GM23338 (cell line): ENCODE data around the gene PTCHD1. TPM values are rescaled to one million over a fixed set of nuclear protein-coding genes. Genes with fewer than 3 reads are reported as not detected.

Experiments
- ATAC-seq: fragments of 200-7000 bp; cut with Tn5 transposase; 3 replicates; pipeline ENCODE4 v1.9.1; 2020
- DNase-seq: peaks from one replicate; pipeline ENCODE4 v3.0.0-alpha.2; 2015; ENCODE audit warnings: low spot score
- H2AFZ ChIP-seq: fragments of 200-600 bp; sonication (generic); 2 replicates; pipeline ENCODE4 v1.8.0; 2016; ENCODE audit warnings: antibody characterized with exemption, mild to moderate bottlenecking, moderate library complexity
- H3F3A ChIP-seq: fragments of 200-600 bp; sonication (generic); replicated peaks from 2 replicates; pipeline ENCODE4 v1.8.0; 2017; ENCODE audit warnings: antibody characterized with exemption, mixed run types, low read depth
- H3K27ac ChIP-seq: fragments of 200-600 bp; sonication (generic); 2 replicates; pipeline ENCODE4 v1.6.1; 2016; ENCODE audit warnings: low read depth
- H3K27me3 ChIP-seq: fragments of 200-600 bp; sonication (generic); 2 replicates; pipeline ENCODE4 v1.8.0; 2016; ENCODE audit warnings: mild to moderate bottlenecking, mixed run types, moderate library complexity; ENCODE audit not compliant: insufficient read depth
- H3K36me3 ChIP-seq: fragments of 200-600 bp; sonication (generic); 2 replicates; pipeline ENCODE4 v1.8.0; 2016; ENCODE audit warnings: mild to moderate bottlenecking; ENCODE audit not compliant: insufficient read depth
- H3K4me1 ChIP-seq: fragments of 200-600 bp; sonication (generic); 2 replicates; pipeline ENCODE4 v1.8.0; 2016; ENCODE audit warnings: mild to moderate bottlenecking, moderate library complexity; ENCODE audit not compliant: insufficient read depth
- H3K4me2 ChIP-seq: fragments of 200-600 bp; sonication (generic); 2 replicates; pipeline ENCODE4 v1.7.1; 2017; ENCODE audit warnings: mixed run types
- H3K4me3 ChIP-seq: fragments of 200-600 bp; sonication (generic); 2 replicates; pipeline ENCODE4 v1.6.1; 2016; ENCODE audit warnings: mixed run types
- H3K79me2 ChIP-seq: fragments of 200-600 bp; sonication (generic); replicated peaks from 2 replicates; pipeline ENCODE4 v1.8.0; 2017; ENCODE audit warnings: mild to moderate bottlenecking; ENCODE audit not compliant: insufficient read depth
- H3K9me2 ChIP-seq: fragments of 200-600 bp; sonication (generic); 2 replicates; pipeline ENCODE4 v1.8.0; 2017; ENCODE audit not compliant: insufficient read depth
- H4K20me1 ChIP-seq: fragments of 200-600 bp; sonication (generic); replicated peaks from 2 replicates; pipeline ENCODE4 v1.8.0; 2017; ENCODE audit warnings: mild to moderate bottlenecking; ENCODE audit not compliant: insufficient read depth
- H3K27ac Mint-ChIP-seq: 2 replicates; pipeline ENCODE4 v1.8.0; 2020; ENCODE audit warnings: inconsistent platforms, mild to moderate bottlenecking, moderate library complexity, mixed read lengths
- H3K27me3 Mint-ChIP-seq: 3 replicates; pipeline ENCODE4 v1.8.0; 2022; ENCODE audit warnings: low read depth, mild to moderate bottlenecking, moderate library complexity, mixed read lengths, inconsistent platforms; ENCODE audit not compliant: insufficient read depth, poor library complexity
- H3K36me3 Mint-ChIP-seq: 3 replicates; pipeline ENCODE4 v1.8.0; 2021; ENCODE audit warnings: low read depth, mild to moderate bottlenecking, inconsistent platforms, moderate library complexity, mixed read lengths
- H3K4me1 Mint-ChIP-seq: 3 replicates; pipeline ENCODE4 v1.8.0; 2020; ENCODE audit warnings: mild to moderate bottlenecking, inconsistent platforms, mixed read lengths
- H3K4me3 Mint-ChIP-seq: 3 replicates; pipeline ENCODE4 v1.8.0; 2021; ENCODE audit warnings: moderate library complexity, mild to moderate bottlenecking, inconsistent platforms, mixed read lengths
- H3K9me3 Mint-ChIP-seq: 3 replicates; pipeline ENCODE4 v1.8.0; 2020; ENCODE audit warnings: moderate library complexity, mild to moderate bottlenecking, inconsistent platforms, mixed read lengths
- CREB1 ChIP-seq: fragments of 250-450 bp; sonication (Bioruptor Pico); IDR thresholded peaks from 2 replicates; pipeline ENCODE4 v1.5.0; 2020; ENCODE audit warnings: low read depth, mild to moderate bottlenecking, moderate library complexity
- EZH2 ChIP-seq: fragments of 200-600 bp; sonication (generic); IDR thresholded peaks from one replicate; pipeline ENCODE4 v1.8.0; 2017; ENCODE audit warnings: antibody characterized with exemption, mild to moderate bottlenecking, low read depth; ENCODE audit not compliant: unreplicated experiment
- EZH2phosphoT487 ChIP-seq: fragments of 200-600 bp; sonication (generic); IDR thresholded peaks from one replicate; pipeline ENCODE4 v1.8.1; 2018; ENCODE audit warnings: antibody characterized with exemption; ENCODE audit not compliant: unreplicated experiment
- JUNB ChIP-seq: IDR thresholded peaks from one replicate; pipeline ENCODE4 v1.6.1; 2016; ENCODE audit warnings: antibody characterized with exemption; ENCODE audit not compliant: unreplicated experiment
- NANOG ChIP-seq: IDR thresholded peaks from 2 replicates; pipeline ENCODE4 v1.6.1; 2016; ENCODE audit warnings: antibody characterized with exemption, borderline replicate concordance
- POLR2AphosphoS5 ChIP-seq: IDR thresholded peaks from 2 replicates; pipeline ENCODE4 v1.6.1; 2016; ENCODE audit warnings: antibody characterized with exemption, low read depth
- STAT1 ChIP-seq: IDR thresholded peaks from one replicate; pipeline ENCODE4 v1.6.1; 2016; ENCODE audit warnings: antibody characterized with exemption; ENCODE audit not compliant: unreplicated experiment
- ZNF114 ChIP-seq: fragments of 250-450 bp; sonication (Bioruptor Pico); IDR thresholded peaks from 2 replicates; pipeline ENCODE4 v1.5.0; 2020; ENCODE audit warnings: mild to moderate bottlenecking, moderate library complexity
- ZNF331 ChIP-seq: fragments of 250-450 bp; sonication (Bioruptor Pico); IDR thresholded peaks from 2 replicates; pipeline ENCODE4 v1.5.0; 2020; ENCODE audit warnings: low read depth, mild to moderate bottlenecking, moderate library complexity
- polyA plus RNA-seq: library from polyadenylated mRNA; unstranded; fragments of >200 nt; fragmentation: Nextera tagmentation; extraction: Ambion mirVana; gene quantifications from 2 replicates; pipeline ENCODE4 v1.2.1, GENCODE V29; 2016
- total RNA-seq: library from RNA; depleted of rRNA; stranded (reverse); fragments of >200 nt; shearing (Covaris generic); gene quantifications from 2 replicates; pipeline ENCODE4 v1.2.3, GENCODE V29; 2014
- TF ChIP-seq, protein P1 (sequence below): IDR thresholded peaks from 2 replicates; pipeline ENCODE4 v1.6.1; 2016; ENCODE audit warnings: antibody characterized with exemption
- TF ChIP-seq, protein P2 (sequence below): fragments of 250-450 bp; sonication (Bioruptor Pico); IDR thresholded peaks from 2 replicates; pipeline ENCODE4 v1.5.0; 2020; ENCODE audit warnings: mild to moderate bottlenecking, moderate library complexity
- TF ChIP-seq, protein P3 (sequence below), 2 experiments: fragments of 200-600 bp in 1 of 2; sonication (generic) in 1 of 2; conservative IDR thresholded peaks; 2 replicates each; pipeline versions ENCODE4 v1.5.1 to v1.6.1; 2016 to 2017; ENCODE audit warnings: antibody characterized with exemption in 2 of 2, low read depth in 2 of 2, mild to moderate bottlenecking in 2 of 2, moderate library complexity in 1 of 2
- TF ChIP-seq, protein P4 (sequence below): IDR thresholded peaks from one replicate; pipeline ENCODE4 v1.6.1; 2018; ENCODE audit warnings: antibody characterized with exemption; ENCODE audit not compliant: unreplicated experiment

The PTCHD1 gene
- total and polyA plus RNA-seq, 2 experiments from 2014 or later: 1.5 to 1.9 TPM

DNA sequence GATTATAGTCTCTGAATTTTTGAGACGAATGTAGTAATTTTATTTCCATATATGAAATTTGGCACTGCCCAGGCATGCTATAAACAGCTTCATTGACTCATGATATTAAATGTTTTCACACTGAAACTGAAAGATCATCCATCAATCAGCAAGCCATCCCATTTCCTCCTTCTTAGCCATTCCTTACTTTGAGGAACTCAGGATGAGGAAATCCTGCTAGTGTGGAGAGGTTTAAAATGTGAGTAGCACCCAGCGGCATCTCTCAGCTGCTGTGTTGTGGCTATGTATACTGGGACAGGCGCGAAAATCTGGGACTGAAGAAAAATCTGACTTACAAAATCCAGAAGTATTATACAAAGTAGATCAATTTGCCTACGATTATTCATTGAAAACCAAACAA lies 52.1 kb downstream of the PTCHD1 start:
- Mint-ChIP-seq H3K27ac (no peak overlapping the region; the same call in 1 of the 2 replicates), H3K9me3 (no peaks in the 10 kb centered on the region), H3K4me1 (peaks cover 22% of the 10 kb centered on the region), H3K4me3 (no peak overlapping the region), H3K36me3 (no peaks in the 10 kb centered on the region), H3K27me3 (no peaks in the 10 kb centered on the region)
- no peaks in the 10 kb centered on the region for H3K27me3 ChIP-seq
- H3K4me3 ChIP-seq: no peak overlapping the region
- H3F3A ChIP-seq: no peaks in the 10 kb centered on the region
- no peaks in the 10 kb centered on the region for H3K9me2 ChIP-seq
- H3K36me3 ChIP-seq: no peaks in the 10 kb centered on the region
- ATAC-seq (no peak), DNase-seq (no peak)
- no peak overlapping the region for H3K27ac ChIP-seq
- peaks cover 3% of the 10 kb centered on the region; the same call in 1 of the 2 replicates for H3K4me1 ChIP-seq
- no peak overlapping the region for H2AFZ ChIP-seq
- H4K20me1 ChIP-seq: no peaks in the 10 kb centered on the region
- TF ChIP-seq EZH2phosphoT487 (no peak), JUNB (no peak), CREB1 (no peak), STAT1 (no peak), ZNF331 (no peak), ZNF114 (CRISPR knock-in tag) (no peak), NANOG (no peak), EZH2 (no peak), POLR2AphosphoS5 (no peak)
- TF ChIP-seq, protein P1, sequence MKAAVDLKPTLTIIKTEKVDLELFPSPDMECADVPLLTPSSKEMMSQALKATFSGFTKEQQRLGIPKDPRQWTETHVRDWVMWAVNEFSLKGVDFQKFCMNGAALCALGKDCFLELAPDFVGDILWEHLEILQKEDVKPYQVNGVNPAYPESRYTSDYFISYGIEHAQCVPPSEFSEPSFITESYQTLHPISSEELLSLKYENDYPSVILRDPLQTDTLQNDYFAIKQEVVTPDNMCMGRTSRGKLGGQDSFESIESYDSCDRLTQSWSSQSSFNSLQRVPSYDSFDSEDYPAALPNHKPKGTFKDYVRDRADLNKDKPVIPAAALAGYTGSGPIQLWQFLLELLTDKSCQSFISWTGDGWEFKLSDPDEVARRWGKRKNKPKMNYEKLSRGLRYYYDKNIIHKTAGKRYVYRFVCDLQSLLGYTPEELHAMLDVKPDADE: no peak
- TF ChIP-seq, protein P2, sequence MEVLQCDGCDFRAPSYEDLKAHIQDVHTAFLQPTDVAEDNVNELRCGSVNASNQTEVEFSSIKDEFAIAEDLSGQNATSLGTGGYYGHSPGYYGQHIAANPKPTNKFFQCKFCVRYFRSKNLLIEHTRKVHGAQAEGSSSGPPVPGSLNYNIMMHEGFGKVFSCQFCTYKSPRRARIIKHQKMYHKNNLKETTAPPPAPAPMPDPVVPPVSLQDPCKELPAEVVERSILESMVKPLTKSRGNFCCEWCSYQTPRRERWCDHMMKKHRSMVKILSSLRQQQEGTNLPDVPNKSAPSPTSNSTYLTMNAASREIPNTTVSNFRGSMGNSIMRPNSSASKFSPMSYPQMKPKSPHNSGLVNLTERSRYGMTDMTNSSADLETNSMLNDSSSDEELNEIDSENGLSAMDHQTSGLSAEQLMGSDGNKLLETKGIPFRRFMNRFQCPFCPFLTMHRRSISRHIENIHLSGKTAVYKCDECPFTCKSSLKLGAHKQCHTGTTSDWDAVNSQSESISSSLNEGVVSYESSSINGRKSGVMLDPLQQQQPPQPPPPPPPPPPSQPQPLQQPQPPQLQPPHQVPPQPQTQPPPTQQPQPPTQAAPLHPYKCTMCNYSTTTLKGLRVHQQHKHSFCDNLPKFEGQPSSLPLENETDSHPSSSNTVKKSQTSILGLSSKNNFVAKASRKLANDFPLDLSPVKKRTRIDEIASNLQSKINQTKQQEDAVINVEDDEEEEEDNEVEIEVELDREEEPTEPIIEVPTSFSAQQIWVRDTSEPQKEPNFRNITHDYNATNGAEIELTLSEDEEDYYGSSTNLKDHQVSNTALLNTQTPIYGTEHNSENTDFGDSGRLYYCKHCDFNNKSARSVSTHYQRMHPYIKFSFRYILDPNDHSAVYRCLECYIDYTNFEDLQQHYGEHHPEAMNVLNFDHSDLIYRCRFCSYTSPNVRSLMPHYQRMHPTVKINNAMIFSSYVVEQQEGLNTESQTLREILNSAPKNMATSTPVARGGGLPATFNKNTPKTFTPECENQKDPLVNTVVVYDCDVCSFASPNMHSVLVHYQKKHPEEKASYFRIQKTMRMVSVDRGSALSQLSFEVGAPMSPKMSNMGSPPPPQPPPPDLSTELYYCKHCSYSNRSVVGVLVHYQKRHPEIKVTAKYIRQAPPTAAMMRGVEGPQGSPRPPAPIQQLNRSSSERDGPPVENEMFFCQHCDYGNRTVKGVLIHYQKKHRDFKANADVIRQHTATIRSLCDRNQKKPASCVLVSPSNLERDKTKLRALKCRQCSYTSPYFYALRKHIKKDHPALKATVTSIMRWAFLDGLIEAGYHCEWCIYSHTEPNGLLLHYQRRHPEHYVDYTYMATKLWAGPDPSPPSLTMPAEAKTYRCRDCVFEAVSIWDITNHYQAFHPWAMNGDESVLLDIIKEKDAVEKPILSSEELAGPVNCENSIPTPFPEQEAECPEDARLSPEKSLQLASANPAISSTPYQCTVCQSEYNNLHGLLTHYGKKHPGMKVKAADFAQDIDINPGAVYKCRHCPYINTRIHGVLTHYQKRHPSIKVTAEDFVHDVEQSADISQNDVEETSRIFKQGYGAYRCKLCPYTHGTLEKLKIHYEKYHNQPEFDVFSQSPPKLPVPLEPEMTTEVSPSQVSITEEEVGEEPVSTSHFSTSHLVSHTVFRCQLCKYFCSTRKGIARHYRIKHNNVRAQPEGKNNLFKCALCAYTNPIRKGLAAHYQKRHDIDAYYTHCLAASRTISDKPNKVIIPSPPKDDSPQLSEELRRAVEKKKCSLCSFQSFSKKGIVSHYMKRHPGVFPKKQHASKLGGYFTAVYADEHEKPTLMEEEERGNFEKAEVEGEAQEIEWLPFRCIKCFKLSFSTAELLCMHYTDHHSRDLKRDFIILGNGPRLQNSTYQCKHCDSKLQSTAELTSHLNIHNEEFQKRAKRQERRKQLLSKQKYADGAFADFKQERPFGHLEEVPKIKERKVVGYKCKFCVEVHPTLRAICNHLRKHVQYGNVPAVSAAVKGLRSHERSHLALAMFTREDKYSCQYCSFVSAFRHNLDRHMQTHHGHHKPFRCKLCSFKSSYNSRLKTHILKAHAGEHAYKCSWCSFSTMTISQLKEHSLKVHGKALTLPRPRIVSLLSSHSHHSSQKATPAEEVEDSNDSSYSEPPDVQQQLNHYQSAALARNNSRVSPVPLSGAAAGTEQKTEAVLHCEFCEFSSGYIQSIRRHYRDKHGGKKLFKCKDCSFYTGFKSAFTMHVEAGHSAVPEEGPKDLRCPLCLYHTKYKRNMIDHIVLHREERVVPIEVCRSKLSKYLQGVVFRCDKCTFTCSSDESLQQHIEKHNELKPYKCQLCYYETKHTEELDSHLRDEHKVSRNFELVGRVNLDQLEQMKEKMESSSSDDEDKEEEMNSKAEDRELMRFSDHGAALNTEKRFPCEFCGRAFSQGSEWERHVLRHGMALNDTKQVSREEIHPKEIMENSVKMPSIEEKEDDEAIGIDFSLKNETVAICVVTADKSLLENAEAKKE: no peak
- TF ChIP-seq, protein P3, sequence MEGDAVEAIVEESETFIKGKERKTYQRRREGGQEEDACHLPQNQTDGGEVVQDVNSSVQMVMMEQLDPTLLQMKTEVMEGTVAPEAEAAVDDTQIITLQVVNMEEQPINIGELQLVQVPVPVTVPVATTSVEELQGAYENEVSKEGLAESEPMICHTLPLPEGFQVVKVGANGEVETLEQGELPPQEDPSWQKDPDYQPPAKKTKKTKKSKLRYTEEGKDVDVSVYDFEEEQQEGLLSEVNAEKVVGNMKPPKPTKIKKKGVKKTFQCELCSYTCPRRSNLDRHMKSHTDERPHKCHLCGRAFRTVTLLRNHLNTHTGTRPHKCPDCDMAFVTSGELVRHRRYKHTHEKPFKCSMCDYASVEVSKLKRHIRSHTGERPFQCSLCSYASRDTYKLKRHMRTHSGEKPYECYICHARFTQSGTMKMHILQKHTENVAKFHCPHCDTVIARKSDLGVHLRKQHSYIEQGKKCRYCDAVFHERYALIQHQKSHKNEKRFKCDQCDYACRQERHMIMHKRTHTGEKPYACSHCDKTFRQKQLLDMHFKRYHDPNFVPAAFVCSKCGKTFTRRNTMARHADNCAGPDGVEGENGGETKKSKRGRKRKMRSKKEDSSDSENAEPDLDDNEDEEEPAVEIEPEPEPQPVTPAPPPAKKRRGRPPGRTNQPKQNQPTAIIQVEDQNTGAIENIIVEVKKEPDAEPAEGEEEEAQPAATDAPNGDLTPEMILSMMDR (conservative IDR thresholded peaks at IDR 0.05; ENCODE audit: low read depth in 2 of 2): no peak
- TF ChIP-seq, protein P4, sequence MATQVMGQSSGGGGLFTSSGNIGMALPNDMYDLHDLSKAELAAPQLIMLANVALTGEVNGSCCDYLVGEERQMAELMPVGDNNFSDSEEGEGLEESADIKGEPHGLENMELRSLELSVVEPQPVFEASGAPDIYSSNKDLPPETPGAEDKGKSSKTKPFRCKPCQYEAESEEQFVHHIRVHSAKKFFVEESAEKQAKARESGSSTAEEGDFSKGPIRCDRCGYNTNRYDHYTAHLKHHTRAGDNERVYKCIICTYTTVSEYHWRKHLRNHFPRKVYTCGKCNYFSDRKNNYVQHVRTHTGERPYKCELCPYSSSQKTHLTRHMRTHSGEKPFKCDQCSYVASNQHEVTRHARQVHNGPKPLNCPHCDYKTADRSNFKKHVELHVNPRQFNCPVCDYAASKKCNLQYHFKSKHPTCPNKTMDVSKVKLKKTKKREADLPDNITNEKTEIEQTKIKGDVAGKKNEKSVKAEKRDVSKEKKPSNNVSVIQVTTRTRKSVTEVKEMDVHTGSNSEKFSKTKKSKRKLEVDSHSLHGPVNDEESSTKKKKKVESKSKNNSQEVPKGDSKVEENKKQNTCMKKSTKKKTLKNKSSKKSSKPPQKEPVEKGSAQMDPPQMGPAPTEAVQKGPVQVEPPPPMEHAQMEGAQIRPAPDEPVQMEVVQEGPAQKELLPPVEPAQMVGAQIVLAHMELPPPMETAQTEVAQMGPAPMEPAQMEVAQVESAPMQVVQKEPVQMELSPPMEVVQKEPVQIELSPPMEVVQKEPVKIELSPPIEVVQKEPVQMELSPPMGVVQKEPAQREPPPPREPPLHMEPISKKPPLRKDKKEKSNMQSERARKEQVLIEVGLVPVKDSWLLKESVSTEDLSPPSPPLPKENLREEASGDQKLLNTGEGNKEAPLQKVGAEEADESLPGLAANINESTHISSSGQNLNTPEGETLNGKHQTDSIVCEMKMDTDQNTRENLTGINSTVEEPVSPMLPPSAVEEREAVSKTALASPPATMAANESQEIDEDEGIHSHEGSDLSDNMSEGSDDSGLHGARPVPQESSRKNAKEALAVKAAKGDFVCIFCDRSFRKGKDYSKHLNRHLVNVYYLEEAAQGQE: no peak
- H3K79me2 ChIP-seq: no peaks in the 10 kb centered on the region
- H3K4me2 ChIP-seq: no peak overlapping the region
